B cell (primary cell): ENCODE data around the gene SLC6A7. TPM values are rescaled to one million over a fixed set of nuclear protein-coding genes. Genes with fewer than 3 reads are reported as not detected.
A peak's percentile ranks its signal among the peaks of the same experiment; 100 is the strongest.

ENCODE experiments used
- ATAC-seq: fragments of 200-7000 bp; cut with Tn5 transposase; one replicate; pipeline ENCODE4 v1.10.0; 2021; ENCODE audit warnings: low read depth, mild to moderate bottlenecking, moderate number of reproducible peaks, moderate library complexity
- CTCF ChIA-PET: fragments of 350-600 bp; sonication (Branson Sonifier 250); formaldehyde crosslinking; loops from one replicate; lab custom pipeline; 2021; ENCODE audit warnings: antibody characterized with exemption, inconsistent platforms; lab: Charles Lee
- POLR2A ChIA-PET: fragments of 350-600 bp; sonication (Branson Sonifier 250); formaldehyde crosslinking; loops from one replicate; lab custom pipeline; 2021; ENCODE audit warnings: antibody characterized with exemption; lab: Charles Lee
- DNase-seq: peaks from one replicate; pipeline ENCODE4 v3.0.0; 2013
- H2AFZ ChIP-seq: 2 replicates; pipeline ENCODE4 v1.6.1; 2012; ENCODE audit warnings: mild to moderate bottlenecking, low read depth, low read length; ENCODE audit not compliant: insufficient read depth, poor library complexity, severe bottlenecking
- H3K27ac ChIP-seq, 2 donors: 1 replicate in 1 of 2; 2 replicates in 1 of 2; pipeline ENCODE4 v1.5.1; 2012 to 2013; ENCODE audit warnings: low read length in 2 of 2, mild to moderate bottlenecking in 2 of 2, moderate library complexity in 1 of 2
- H3K27me3 ChIP-seq, 4 experiments: fragments of 200-600 bp in 1 of 4; sonication (generic) in 1 of 4; replicated peaks in 1 of 4; 1 replicate in 2 of 4; 2 replicates in 2 of 4; pipeline versions ENCODE4 v1.6.1 to v1.7.0; 2013 to 2016; ENCODE audit warnings: low read length in 3 of 4, mild to moderate bottlenecking in 2 of 4, mixed read lengths in 1 of 4, moderate library complexity in 1 of 4; ENCODE audit not compliant: insufficient read depth in 4 of 4, control insufficient read depth in 3 of 4; ENCODE audit errors: control extremely low read depth in 1 of 4
- H3K36me3 ChIP-seq, 2 experiments: replicated peaks in 1 of 2; 1 replicate in 1 of 2; 2 replicates in 1 of 2; pipeline versions ENCODE4 v1.6.1 to v1.7.1; 2013; ENCODE audit warnings: low read length in 1 of 2; ENCODE audit not compliant: insufficient read depth in 2 of 2, control insufficient read depth in 1 of 2; ENCODE audit errors: control extremely low read depth in 1 of 2, extremely low read depth in 1 of 2
- H3K4me1 ChIP-seq, 2 donors: fragments of 200-600 bp in 1 of 2; sonication (generic) in 1 of 2; 1 replicate in 1 of 2; 2 replicates in 1 of 2; pipeline versions ENCODE4 v1.5.1 to v1.6.1; 2013 to 2017; ENCODE audit warnings: low read length in 2 of 2; ENCODE audit not compliant: control insufficient read depth in 2 of 2, insufficient read depth in 2 of 2
- H3K4me2 ChIP-seq: replicated peaks from 2 replicates; pipeline ENCODE3; 2012; ENCODE audit warnings: mild to moderate bottlenecking, low read depth, low read length; ENCODE audit not compliant: poor library complexity, severe bottlenecking
- H3K4me3 ChIP-seq, 5 experiments: fragments of 200-600 bp in 1 of 5; sonication (generic) in 1 of 5; 1 replicate in 3 of 5; 2 replicates in 2 of 5; pipeline versions ENCODE4 v1.5.1 to v1.7.0; 2011 to 2016; ENCODE audit warnings: low read length in 4 of 5, mild to moderate bottlenecking in 4 of 5, low read depth in 2 of 5, control low read depth in 1 of 5, moderate library complexity in 1 of 5; ENCODE audit not compliant: insufficient read depth in 1 of 5; ENCODE audit errors: control extremely low read depth in 1 of 5, extremely low read depth in 1 of 5
- H3K79me2 ChIP-seq: fragments of 200-600 bp; sonication (generic); one replicate; pipeline ENCODE4 v1.6.0; 2016; ENCODE audit warnings: low read length; ENCODE audit not compliant: control insufficient read depth, insufficient read depth
- H3K9ac ChIP-seq: fragments of 200-600 bp; sonication (generic); 2 replicates; pipeline ENCODE4 v1.6.1; 2017; ENCODE audit warnings: mild to moderate bottlenecking, low read length, moderate library complexity
- H3K9me3 ChIP-seq, 3 donors: one replicate each; pipeline versions ENCODE4 v1.6.1 to v1.7.1; 2013; ENCODE audit warnings: low read length in 2 of 3; ENCODE audit not compliant: control insufficient read depth in 2 of 3, insufficient read depth in 1 of 3; ENCODE audit errors: control extremely low read depth in 1 of 3
- H4K20me1 ChIP-seq: 2 replicates; pipeline ENCODE4 v1.6.0; 2012; ENCODE audit warnings: mild to moderate bottlenecking, low read length; ENCODE audit not compliant: insufficient read depth, control insufficient read depth, poor library complexity, severe bottlenecking
- H3K27ac Mint-ChIP-seq: one replicate; pipeline ENCODE4 v1.8.0; 2021; ENCODE audit warnings: mixed read lengths
- H3K27me3 Mint-ChIP-seq: one replicate; pipeline ENCODE4 v1.8.0; 2021; ENCODE audit warnings: mixed read lengths
- H3K4me1 Mint-ChIP-seq: one replicate; pipeline ENCODE4 v1.8.0; 2021; ENCODE audit warnings: mixed read lengths
- H3K4me3 Mint-ChIP-seq: one replicate; pipeline ENCODE4 v1.8.0; 2021; ENCODE audit warnings: mixed read lengths
- H3K9me3 Mint-ChIP-seq: one replicate; pipeline ENCODE4 v1.8.0; 2022; ENCODE audit warnings: mixed read lengths; ENCODE audit not compliant: insufficient read depth
- EZH2 ChIP-seq: IDR thresholded peaks from 2 replicates; pipeline ENCODE4 v1.6.1; 2012; ENCODE audit warnings: borderline replicate concordance, low read depth, mild to moderate bottlenecking, moderate library complexity, low read length; ENCODE audit not compliant: insufficient read depth, poor library complexity, severe bottlenecking
- WGBS: methylation state at CpG from one replicate; pipeline ENCODE4 v1.1.5; 2013; ENCODE audit warnings: missing lambda C conversion rate; ENCODE audit not compliant: insufficient coverage; 5-methylcytosine and 5-hydroxymethylcytosine counted together
- intact Hi-C: fragments of 100-400 bp; cut with micrococcal nuclease; formaldehyde crosslinking; loops from one replicate; pipeline ENCODE4 v1.10.0; 2022
- polyA plus RNA-seq: library from polyadenylated mRNA; depleted of rRNA; stranded (reverse); fragments of >200 nt; gene quantifications from 2 replicates; pipeline ENCODE4 v1.2.3, GENCODE V29; 2012
- total RNA-seq, 2 donors: library from RNA; stranded (reverse); fragments of 120-200 nt in 1 of 2; gene quantifications; 1 replicate in 1 of 2; 2 replicates in 1 of 2; pipeline versions ENCODE4 v1.2.3 to v1.2.4, GENCODE V29; 2013 to 2022
- TF ChIP-seq, protein P1 (sequence below): fragments of 200-600 bp; IDR thresholded peaks from one replicate; pipeline ENCODE4 v1.8.0; 2022; ENCODE audit warnings: antibody characterized with exemption, mild to moderate bottlenecking

Gene SLC6A7
- total and polyA plus RNA-seq, 2 donors (not counting 1 experiment from before 2014, with no cell fraction given): not detected

DNA sequence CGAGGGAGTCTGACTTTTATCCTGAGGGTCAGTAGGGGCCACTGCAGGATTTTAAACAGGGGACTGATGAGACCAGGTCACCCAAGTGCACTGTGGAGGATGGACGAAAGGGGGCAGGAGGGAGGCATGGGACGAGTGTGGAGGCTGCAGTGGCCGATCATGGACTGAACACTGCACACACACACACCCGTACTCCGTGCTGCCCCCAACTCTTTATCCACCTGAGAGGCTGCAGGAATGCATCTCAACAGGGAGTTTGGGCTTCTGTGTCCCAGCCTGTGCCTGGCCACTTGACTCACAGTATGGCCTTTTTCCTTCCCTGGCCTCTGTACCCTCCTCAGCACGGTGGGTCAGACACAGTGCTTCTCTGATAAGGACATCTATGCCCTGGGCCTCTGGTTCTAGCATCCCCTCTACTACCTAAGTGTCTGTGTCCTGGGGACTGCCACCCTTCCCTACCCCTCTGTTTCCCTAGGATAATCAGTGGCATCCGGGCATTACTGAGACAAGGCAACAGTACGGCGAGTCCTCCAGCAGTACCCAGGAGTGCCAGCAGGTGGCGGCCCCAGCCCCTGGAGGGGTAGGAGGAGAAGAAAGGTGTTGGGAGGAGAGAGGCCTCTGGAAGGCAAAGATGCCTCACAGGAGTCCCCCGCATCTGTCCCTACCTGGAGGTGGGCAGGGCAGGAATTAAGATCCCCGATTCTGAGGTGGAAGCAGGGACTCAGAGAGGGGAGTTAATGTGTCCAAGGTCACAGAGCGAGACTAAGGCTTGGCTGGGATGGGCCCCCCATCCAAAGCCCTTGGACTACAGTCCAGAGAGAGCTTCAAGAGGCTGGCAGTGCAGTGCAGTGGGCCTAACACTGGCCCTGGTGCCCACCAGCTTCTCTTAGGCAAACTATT is 28.4 kb upstream of the SLC6A7 start:
- Histone ChIP-seq H4K20me1 (no peaks in the 10 kb centered on the region), H3K27ac (no peak overlapping the region), H3K36me3 (no peaks in the 10 kb centered on the region), H3K4me2 (no peak overlapping the region), H3K4me3 (no peak overlapping the region), H3K4me1 (peaks cover 7 to 13% of the 10 kb centered on the region in 2 donors), H3K9me3 (no peaks in the 10 kb centered on the region), H3K27me3 (peaks cover 0 to 6% (median 2%) of the 10 kb centered on the region in 4 experiments), H3K79me2 (no peaks in the 10 kb centered on the region), H2AFZ (no peak overlapping the region), H3K9ac (no peak overlapping the region)
- Mint-ChIP-seq H3K4me1 (peaks cover 16% of the 10 kb centered on the region), H3K9me3 (no peaks in the 10 kb centered on the region), H3K4me3 (no peak overlapping the region), H3K27me3 (peaks cover 12% of the 10 kb centered on the region), H3K27ac (peak overlapping the region; percentile 17)
- TF ChIP-seq, protein P1, sequence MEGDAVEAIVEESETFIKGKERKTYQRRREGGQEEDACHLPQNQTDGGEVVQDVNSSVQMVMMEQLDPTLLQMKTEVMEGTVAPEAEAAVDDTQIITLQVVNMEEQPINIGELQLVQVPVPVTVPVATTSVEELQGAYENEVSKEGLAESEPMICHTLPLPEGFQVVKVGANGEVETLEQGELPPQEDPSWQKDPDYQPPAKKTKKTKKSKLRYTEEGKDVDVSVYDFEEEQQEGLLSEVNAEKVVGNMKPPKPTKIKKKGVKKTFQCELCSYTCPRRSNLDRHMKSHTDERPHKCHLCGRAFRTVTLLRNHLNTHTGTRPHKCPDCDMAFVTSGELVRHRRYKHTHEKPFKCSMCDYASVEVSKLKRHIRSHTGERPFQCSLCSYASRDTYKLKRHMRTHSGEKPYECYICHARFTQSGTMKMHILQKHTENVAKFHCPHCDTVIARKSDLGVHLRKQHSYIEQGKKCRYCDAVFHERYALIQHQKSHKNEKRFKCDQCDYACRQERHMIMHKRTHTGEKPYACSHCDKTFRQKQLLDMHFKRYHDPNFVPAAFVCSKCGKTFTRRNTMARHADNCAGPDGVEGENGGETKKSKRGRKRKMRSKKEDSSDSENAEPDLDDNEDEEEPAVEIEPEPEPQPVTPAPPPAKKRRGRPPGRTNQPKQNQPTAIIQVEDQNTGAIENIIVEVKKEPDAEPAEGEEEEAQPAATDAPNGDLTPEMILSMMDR: peak; percentile 94
- TF ChIP-seq EZH2: no peak
- WGBS: 72% methylated on average over 9 of the region's 14 CpGs
- ChIA-PET CTCF (interaction anchor here (0.8 to 1.8 kb wide), 4 partner anchors 9 to 289 kb away, joined by 3 to 5 read pairs (median 4); no protein-coding TSS in a partner anchor), POLR2A (no interaction called here)
- intact Hi-C loops: loop anchor here (1.0 kb wide), 1 partner anchor 57 kb away; no protein-coding TSS in a partner anchor
- ATAC-seq (peak; percentile 82), DNase-seq (peak; percentile 70)

DNA sequence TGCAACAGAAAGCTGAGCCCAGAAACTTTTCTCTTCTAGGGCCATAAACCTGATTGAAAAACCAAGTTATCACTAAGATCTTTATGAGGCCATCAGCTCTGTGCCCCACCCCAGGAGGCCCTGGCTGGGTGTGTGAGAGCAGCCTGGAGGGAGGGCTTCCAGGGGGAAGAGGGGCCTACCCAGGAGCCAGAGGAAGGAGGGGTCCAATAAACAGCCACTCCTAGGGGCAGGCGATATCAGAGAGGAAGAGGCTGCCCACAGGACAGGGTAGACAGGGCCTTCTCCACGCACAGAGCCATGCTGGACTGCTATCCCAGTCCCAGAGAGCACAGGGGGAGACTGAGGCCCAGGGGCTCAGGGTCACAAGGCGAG is 27.7 kb upstream of the SLC6A7 start:
- H3K9me3 Mint-ChIP-seq: no peaks in the 10 kb centered on the region

More for the DNA sequence above, 27.7 kb upstream of the SLC6A7 start:
- Histone ChIP-seq H3K27me3 (peaks cover 0 to 6% (median 2%) of the 10 kb centered on the region in 4 experiments), H4K20me1 (no peaks in the 10 kb centered on the region), H3K4me1 (peaks cover 8 to 12% of the 10 kb centered on the region in 2 donors), H3K4me2 (no peak overlapping the region), H3K27ac (no peak overlapping the region), H3K36me3 (no peaks in the 10 kb centered on the region), H3K9me3 (no peaks in the 10 kb centered on the region), H3K79me2 (no peaks in the 10 kb centered on the region), H3K9ac (no peak overlapping the region), H2AFZ (no peak overlapping the region), H3K4me3 (no peak overlapping the region)
- Mint-ChIP-seq H3K27ac (no peak overlapping the region), H3K4me3 (no peak overlapping the region), H3K27me3 (peaks cover 12% of the 10 kb centered on the region), H3K4me1 (peaks cover 16% of the 10 kb centered on the region)
- CTCF ChIA-PET: interaction anchor here (0.8 to 1.8 kb wide), 5 partner anchors 9 to 288 kb away, joined by 3 to 5 read pairs (median 4); no protein-coding TSS in a partner anchor
- intact Hi-C loops: no loop called here
- POLR2A ChIA-PET: no interaction called here
- WGBS: 85% methylated on average over 3 of the region's 3 CpGs
- TF ChIP-seq EZH2: no peak
- TF ChIP-seq, protein P1: no peak
- ATAC-seq (no peak), DNase-seq (no peak)
